Endothelial cell of umbilical vein (primary cell): ENCODE data around the gene MAMDC2.
A peak's percentile ranks its signal among the peaks of the same experiment; 100 is the strongest.

Source experiments
- EZH2 ChIP-seq: IDR thresholded peaks from 2 replicates; pipeline ENCODE4 v1.6.1; 2012; ENCODE audit warnings: borderline replicate concordance, low read depth, mild to moderate bottlenecking, moderate library complexity, low read length, inconsistent platforms; ENCODE audit not compliant: severe bottlenecking
- FOS ChIP-seq: IDR thresholded peaks from 2 replicates; pipeline ENCODE4 v1.6.1; 2011; ENCODE audit warnings: mild to moderate bottlenecking, low read length, moderate library complexity, borderline replicate concordance; ENCODE audit not compliant: insufficient read depth
- GATA2 ChIP-seq: IDR thresholded peaks from 2 replicates; pipeline ENCODE4 v1.7.0; 2011; ENCODE audit warnings: low read depth, mild to moderate bottlenecking, moderate library complexity, mixed read lengths, low read length; ENCODE audit not compliant: insufficient read length, insufficient read depth
- JUN ChIP-seq: IDR thresholded peaks from 2 replicates; pipeline ENCODE4 v1.6.1; 2011; ENCODE audit warnings: borderline replicate concordance, low read depth; ENCODE audit not compliant: insufficient read length, insufficient read depth
- MAX ChIP-seq: IDR thresholded peaks from 2 replicates; pipeline ENCODE4 v1.6.1; 2011; ENCODE audit not compliant: insufficient read depth, insufficient read length
- MYC ChIP-seq: IDR thresholded peaks from one replicate; pipeline ENCODE4 v1.6.1; 2011; ENCODE audit warnings: mild to moderate bottlenecking, low read depth, low read length
- POLR2A ChIP-seq: IDR thresholded peaks from 2 replicates; pipeline ENCODE4 v1.6.1; 2012; ENCODE audit warnings: low read depth, mild to moderate bottlenecking, control low read depth, low read length
- POLR2AphosphoS5 ChIP-seq: IDR thresholded peaks from 2 replicates; pipeline ENCODE4 v1.6.1; 2012; ENCODE audit warnings: low read depth, mild to moderate bottlenecking, control low read depth, low read length, moderate library complexity; ENCODE audit not compliant: insufficient read depth
- TF ChIP-seq, protein P1 (sequence below), 2 donors: IDR thresholded peaks; 1 replicate in 1 of 2; 2 replicates in 1 of 2; pipeline ENCODE4 v1.5.1; 2011; ENCODE audit warnings: low read length in 2 of 2, mild to moderate bottlenecking in 2 of 2, moderate library complexity in 2 of 2, control low read depth in 1 of 2, inconsistent platforms in 1 of 2, low read depth in 1 of 2; ENCODE audit not compliant: insufficient read depth in 1 of 2; ENCODE audit errors: extremely low read depth in 1 of 2

DNA sequence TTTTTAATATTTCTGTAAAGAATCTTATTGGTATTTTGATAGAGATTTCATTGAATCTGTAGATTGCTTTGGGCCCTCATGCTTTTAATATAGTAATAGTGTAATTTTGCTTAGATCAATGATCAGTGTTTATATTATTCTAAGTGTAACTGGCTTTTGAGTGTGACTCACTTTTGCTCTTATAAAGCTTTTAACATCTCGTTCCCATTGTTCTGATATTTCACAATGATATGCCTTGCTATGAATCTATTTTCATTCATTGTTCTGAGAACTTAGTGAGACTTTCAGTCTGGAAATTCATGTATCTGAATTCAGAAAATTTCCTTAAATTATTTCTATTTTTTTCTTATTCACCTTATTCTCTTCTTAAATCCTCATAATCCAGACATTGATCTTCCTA lies 13.5 kb upstream of the MAMDC2 start:
- TF ChIP-seq, protein P1, sequence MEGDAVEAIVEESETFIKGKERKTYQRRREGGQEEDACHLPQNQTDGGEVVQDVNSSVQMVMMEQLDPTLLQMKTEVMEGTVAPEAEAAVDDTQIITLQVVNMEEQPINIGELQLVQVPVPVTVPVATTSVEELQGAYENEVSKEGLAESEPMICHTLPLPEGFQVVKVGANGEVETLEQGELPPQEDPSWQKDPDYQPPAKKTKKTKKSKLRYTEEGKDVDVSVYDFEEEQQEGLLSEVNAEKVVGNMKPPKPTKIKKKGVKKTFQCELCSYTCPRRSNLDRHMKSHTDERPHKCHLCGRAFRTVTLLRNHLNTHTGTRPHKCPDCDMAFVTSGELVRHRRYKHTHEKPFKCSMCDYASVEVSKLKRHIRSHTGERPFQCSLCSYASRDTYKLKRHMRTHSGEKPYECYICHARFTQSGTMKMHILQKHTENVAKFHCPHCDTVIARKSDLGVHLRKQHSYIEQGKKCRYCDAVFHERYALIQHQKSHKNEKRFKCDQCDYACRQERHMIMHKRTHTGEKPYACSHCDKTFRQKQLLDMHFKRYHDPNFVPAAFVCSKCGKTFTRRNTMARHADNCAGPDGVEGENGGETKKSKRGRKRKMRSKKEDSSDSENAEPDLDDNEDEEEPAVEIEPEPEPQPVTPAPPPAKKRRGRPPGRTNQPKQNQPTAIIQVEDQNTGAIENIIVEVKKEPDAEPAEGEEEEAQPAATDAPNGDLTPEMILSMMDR (IDR thresholded peaks at IDR 0.05; ENCODE audit: extremely low read depth in 1 of 2, insufficient read depth in 1 of 2, low read depth in 1 of 2, low read length in 2 of 2): no peak
- TF ChIP-seq FOS: peak; percentile 23
- TF ChIP-seq GATA2: no peak
- no peak for TF ChIP-seq EZH2
- no peak for TF ChIP-seq MAX
- TF ChIP-seq POLR2AphosphoS5: no peak
- TF ChIP-seq JUN: no peak
- no peak for TF ChIP-seq POLR2A
- no peak for TF ChIP-seq MYC
